Mesendoderm (in vitro differentiated cells): ENCODE measurements around the gene SEMA7A.

Experiments used
- DNase-seq: peaks from one replicate; pipeline ENCODE4 v3.0.0; 2013
- H2AK5ac ChIP-seq: 2 replicates; pipeline ENCODE4 v1.6.1; 2013; ENCODE audit warnings: low read length, inconsistent platforms
- H2BK120ac ChIP-seq: 2 replicates; pipeline ENCODE4 v1.6.1; 2013; ENCODE audit warnings: low read depth, mild to moderate bottlenecking, low read length, moderate library complexity, mixed read lengths
- H2BK15ac ChIP-seq: replicated peaks from 2 replicates; pipeline ENCODE4 v1.6.1; 2013; ENCODE audit warnings: low read depth, mild to moderate bottlenecking, moderate library complexity
- H2BK5ac ChIP-seq: 2 replicates; pipeline ENCODE4 v1.6.1; 2013; ENCODE audit warnings: low read length, inconsistent platforms
- H3K18ac ChIP-seq: 2 replicates; pipeline ENCODE4 v1.6.1; 2013; ENCODE audit warnings: mild to moderate bottlenecking, low read length, mixed read lengths
- H3K23ac ChIP-seq: one replicate; pipeline ENCODE4 v1.6.1; 2013; ENCODE audit warnings: low read length
- H3K27ac ChIP-seq: 2 replicates; pipeline ENCODE4 v1.5.1; 2013; ENCODE audit warnings: low read depth, mild to moderate bottlenecking, inconsistent platforms, low read length, moderate library complexity
- H3K27me3 ChIP-seq: 2 replicates; pipeline ENCODE4 v1.6.1; 2013; ENCODE audit warnings: low read length, control low read depth, mild to moderate bottlenecking, inconsistent platforms; ENCODE audit not compliant: insufficient read depth, poor library complexity
- H3K36me3 ChIP-seq: 2 replicates; pipeline ENCODE4 v1.6.1; 2013; ENCODE audit warnings: low read length, inconsistent platforms; ENCODE audit not compliant: control insufficient read depth, insufficient read depth
- H3K4ac ChIP-seq: one replicate; pipeline ENCODE4 v1.6.1; 2013; ENCODE audit warnings: low read depth, mild to moderate bottlenecking, low read length, moderate library complexity
- H3K4me1 ChIP-seq: 2 replicates; pipeline ENCODE4 v1.6.1; 2013; ENCODE audit warnings: low read depth, low read length, inconsistent platforms; ENCODE audit not compliant: control insufficient read depth
- H3K4me2 ChIP-seq: 2 replicates; pipeline ENCODE4 v1.6.1; 2013; ENCODE audit warnings: low read length
- H3K4me3 ChIP-seq: 2 replicates; pipeline ENCODE4 v1.5.1; 2013; ENCODE audit warnings: mild to moderate bottlenecking, low read length
- H3K56ac ChIP-seq: one replicate; pipeline ENCODE4 v1.6.1; 2013; ENCODE audit warnings: low read length
- H3K79me1 ChIP-seq: 2 replicates; pipeline ENCODE4 v1.6.1; 2013; ENCODE audit warnings: low read length, inconsistent platforms
- H3K79me2 ChIP-seq: 2 replicates; pipeline ENCODE4 v1.6.1; 2013; ENCODE audit warnings: mild to moderate bottlenecking, low read length; ENCODE audit not compliant: control insufficient read depth, insufficient read depth
- H3K9ac ChIP-seq: 2 replicates; pipeline ENCODE4 v1.6.1; 2013; ENCODE audit warnings: low read length, inconsistent platforms
- H4K5ac ChIP-seq: one replicate; pipeline ENCODE4 v1.6.1; 2013; ENCODE audit warnings: low read length
- H4K8ac ChIP-seq: one replicate; pipeline ENCODE4 v1.6.1; 2013; ENCODE audit warnings: low read depth, mild to moderate bottlenecking, control low read depth, low read length, moderate library complexity
- WGBS: extraction: QIAGEN DNeasy Blood & Tissue Kit; methylation state at CpG from one replicate; pipeline ENCODE4 v1.1.7; 2013; ENCODE audit warnings: low lambda C conversion rate, missing lambda C conversion rate; ENCODE audit not compliant: insufficient coverage; ENCODE audit errors: extremely low coverage; 5-methylcytosine and 5-hydroxymethylcytosine counted together

The SEMA7A gene

DNA sequence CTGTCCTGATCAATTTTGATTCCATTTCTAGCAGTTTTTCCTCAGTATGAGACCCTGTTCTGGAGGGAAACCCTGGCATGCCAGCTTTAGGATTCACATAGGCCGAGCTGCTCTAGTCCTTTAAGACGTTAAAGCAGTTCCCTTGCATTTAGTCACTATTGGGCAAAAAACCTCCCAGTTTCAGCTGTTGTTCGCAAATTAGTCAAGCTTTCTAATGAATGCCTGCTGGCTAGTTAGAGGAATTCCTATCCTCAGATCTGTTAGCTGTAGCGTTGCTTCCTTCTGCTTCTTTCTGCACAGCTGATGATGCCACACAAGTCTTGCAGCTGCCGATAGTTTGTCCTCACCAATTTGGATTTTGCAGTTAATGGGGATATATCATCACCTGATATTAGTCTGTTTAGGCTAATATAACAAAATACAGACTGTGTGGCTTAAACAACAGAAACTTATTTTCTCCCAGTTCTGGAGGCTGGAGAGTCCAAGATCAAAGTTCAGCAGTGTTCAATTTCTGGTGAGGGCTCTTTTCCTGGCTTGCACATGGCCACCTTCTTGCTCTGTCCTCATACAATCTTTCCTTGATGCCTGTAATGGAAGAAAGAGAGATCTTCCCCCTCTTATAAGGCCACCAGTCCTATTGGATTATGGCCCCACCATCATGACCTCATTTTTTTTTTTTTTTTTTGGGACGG, 34.7 kb upstream of the SEMA7A start:
- Histone ChIP-seq H2BK5ac (no peak overlapping the region), H3K4me2 (no peak overlapping the region), H3K23ac (no peak overlapping the region), H2AK5ac (no peak overlapping the region), H4K8ac (no peak overlapping the region), H3K27me3 (no peaks in the 10 kb centered on the region), H4K5ac (no peak overlapping the region), H3K27ac (no peak overlapping the region), H3K79me1 (no peaks in the 10 kb centered on the region), H3K4ac (no peak overlapping the region), H2BK120ac (no peak overlapping the region), H3K4me1 (no peaks in the 10 kb centered on the region), H3K9ac (no peak overlapping the region), H2BK15ac (no peak overlapping the region), H3K56ac (no peak overlapping the region), H3K18ac (no peak overlapping the region), H3K36me3 (no peaks in the 10 kb centered on the region), H3K4me3 (no peak overlapping the region), H3K79me2 (no peaks in the 10 kb centered on the region)
- WGBS: no CpG with 5 or more reads among the region's 6 CpGs
- DNase-seq: no peak

- H3K56ac ChIP-seq: no peak overlapping the region
- H3K27me3 ChIP-seq: no peaks in the 10 kb centered on the region
- H2BK5ac ChIP-seq: no peak overlapping the region
- H2BK15ac ChIP-seq: no peak overlapping the region
- no peak overlapping the region for H3K27ac ChIP-seq
- no peak overlapping the region for H2BK120ac ChIP-seq
- no peak for DNase-seq
- peaks cover 2% of the 10 kb centered on the region for H3K79me1 ChIP-seq
- H4K8ac ChIP-seq: no peak overlapping the region
- no peak overlapping the region for H3K23ac ChIP-seq
- no peak overlapping the region for H3K9ac ChIP-seq
- H3K79me2 ChIP-seq: peaks cover 3% of the 10 kb centered on the region
- H2AK5ac ChIP-seq: no peak overlapping the region
- no peak overlapping the region for H3K4me2 ChIP-seq
- H3K18ac ChIP-seq: no peak overlapping the region
- peaks cover 1% of the 10 kb centered on the region for H3K4me1 ChIP-seq
- H3K36me3 ChIP-seq: no peaks in the 10 kb centered on the region
- no CpG with 5 or more reads among the region's 1 CpG for WGBS
- H4K5ac ChIP-seq: no peak overlapping the region
- no peak overlapping the region for H3K4me3 ChIP-seq
- no peak overlapping the region for H3K4ac ChIP-seq
Observed at GRCh38 chr15:74466570-74466969, 32.8 kb upstream of the SEMA7A start.

- no peak overlapping the region for H3K56ac ChIP-seq
Observed at GRCh38 chr15:74464897-74465296, 31.1 kb upstream of the SEMA7A start.

DNA sequence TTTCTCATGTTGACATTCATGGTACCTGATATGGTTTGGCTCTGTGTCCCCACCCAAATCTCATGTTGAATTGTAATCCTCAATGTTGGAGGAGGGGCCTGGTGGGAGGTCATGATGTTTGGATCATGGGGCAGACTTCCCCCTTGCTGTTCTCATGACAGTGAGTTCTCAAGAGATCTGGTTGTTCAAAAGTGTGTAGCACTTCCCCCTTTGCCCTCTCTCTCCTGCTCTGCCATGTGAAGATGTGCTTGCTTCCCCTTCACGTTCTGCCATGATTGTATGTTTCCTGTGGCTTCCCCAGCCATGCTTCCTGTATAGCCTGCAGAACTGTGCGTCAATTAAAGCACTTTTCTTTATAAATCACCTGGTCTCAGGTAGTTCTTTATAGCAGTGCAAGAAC, 30.5 kb upstream of the SEMA7A start:
- no peak overlapping the region for H3K4me2 ChIP-seq
- no peak overlapping the region for H3K4me3 ChIP-seq
- H2BK15ac ChIP-seq: no peak overlapping the region
- H3K9ac ChIP-seq: no peak overlapping the region
- no peak overlapping the region for H2BK120ac ChIP-seq
- no peak overlapping the region for H2AK5ac ChIP-seq
- WGBS: no CpG with 5 or more reads among the region's 2 CpGs
- no peak overlapping the region for H4K5ac ChIP-seq
- no peak overlapping the region for H4K8ac ChIP-seq
- no peak overlapping the region for H3K27ac ChIP-seq
- no peak for DNase-seq
- no peak overlapping the region for H3K4ac ChIP-seq
- H3K4me1 ChIP-seq: peaks cover 1% of the 10 kb centered on the region
- no peaks in the 10 kb centered on the region for H3K36me3 ChIP-seq
- peaks cover 2% of the 10 kb centered on the region for H3K79me1 ChIP-seq
- no peak overlapping the region for H3K23ac ChIP-seq
- peaks cover 3% of the 10 kb centered on the region for H3K79me2 ChIP-seq
- no peak overlapping the region for H3K56ac ChIP-seq
- H2BK5ac ChIP-seq: no peak overlapping the region
- no peak overlapping the region for H3K18ac ChIP-seq
- H3K27me3 ChIP-seq: no peaks in the 10 kb centered on the region

More at GRCh38 chr15:74464897-74465296, 31.1 kb upstream of the SEMA7A start:
- no CpG with 5 or more reads among the region's 2 CpGs for WGBS
- Histone ChIP-seq H2BK120ac (no peak overlapping the region), H3K4me1 (peaks cover 1% of the 10 kb centered on the region), H3K27me3 (no peaks in the 10 kb centered on the region), H3K4me3 (no peak overlapping the region), H3K27ac (no peak overlapping the region), H3K4me2 (no peak overlapping the region), H2BK15ac (no peak overlapping the region), H3K18ac (no peak overlapping the region), H2AK5ac (no peak overlapping the region), H4K8ac (no peak overlapping the region), H3K23ac (no peak overlapping the region), H3K79me1 (peaks cover 2% of the 10 kb centered on the region), H2BK5ac (no peak overlapping the region), H3K4ac (no peak overlapping the region), H4K5ac (no peak overlapping the region), H3K36me3 (no peaks in the 10 kb centered on the region), H3K9ac (no peak overlapping the region), H3K79me2 (peaks cover 3% of the 10 kb centered on the region)
- no peak for DNase-seq

GRCh38 chr15:74463634-74464033, 29.9 kb upstream of the SEMA7A start:
- H2AK5ac ChIP-seq: no peak overlapping the region
- H2BK120ac ChIP-seq: no peak overlapping the region
- no peaks in the 10 kb centered on the region for H3K36me3 ChIP-seq
- H2BK15ac ChIP-seq: no peak overlapping the region
- no peak for DNase-seq
- H3K4me1 ChIP-seq: peaks cover 1% of the 10 kb centered on the region
- no peak overlapping the region for H3K4me2 ChIP-seq
- H3K27ac ChIP-seq: no peak overlapping the region
- H3K23ac ChIP-seq: no peak overlapping the region
- no peak overlapping the region for H3K4ac ChIP-seq
- no peak overlapping the region for H3K56ac ChIP-seq
- H3K4me3 ChIP-seq: no peak overlapping the region
- no peak overlapping the region for H4K5ac ChIP-seq
- H3K18ac ChIP-seq: no peak overlapping the region
- peaks cover 3% of the 10 kb centered on the region for H3K79me2 ChIP-seq
- H2BK5ac ChIP-seq: no peak overlapping the region
- peaks cover 2% of the 10 kb centered on the region for H3K79me1 ChIP-seq
- H3K27me3 ChIP-seq: no peaks in the 10 kb centered on the region
- no peak overlapping the region for H4K8ac ChIP-seq
- no peak overlapping the region for H3K9ac ChIP-seq
